KMS-11 (cell line): ENCODE results near the gene PTCD1.

Source experiments
- H2AFZ ChIP-seq: fragments of 200-600 bp; sonication (generic); 2 replicates; pipeline ENCODE4 v1.6.1; 2016; ENCODE audit warnings: antibody characterized with exemption, mixed run types, low read depth
- H3K27ac ChIP-seq: fragments of 200-600 bp; sonication (generic); 2 replicates; pipeline ENCODE4 v1.6.1; 2016; ENCODE audit warnings: mild to moderate bottlenecking, mixed run types
- H3K27me3 ChIP-seq: fragments of 200-600 bp; sonication (generic); 2 replicates; pipeline ENCODE4 v1.6.1; 2017; ENCODE audit warnings: mild to moderate bottlenecking, low read depth, mixed run types, moderate library complexity; ENCODE audit not compliant: insufficient read depth
- H3K36me3 ChIP-seq: fragments of 200-600 bp; sonication (generic); 2 replicates; pipeline ENCODE4 v1.6.1; 2017; ENCODE audit warnings: mild to moderate bottlenecking, mixed run types; ENCODE audit not compliant: insufficient read depth
- H3K4me1 ChIP-seq: fragments of 200-600 bp; sonication (generic); 2 replicates; pipeline ENCODE4 v1.6.1; 2016; ENCODE audit warnings: mild to moderate bottlenecking, low read depth, mixed run types; ENCODE audit not compliant: poor library complexity, severe bottlenecking
- H3K4me2 ChIP-seq: fragments of 200-600 bp; sonication (generic); 2 replicates; pipeline ENCODE4 v1.7.0; 2016; ENCODE audit warnings: mild to moderate bottlenecking, mixed run types
- H3K4me3 ChIP-seq: fragments of 200-600 bp; sonication (generic); IDR thresholded peaks from 2 replicates; pipeline ENCODE4 v1.6.1; 2017; ENCODE audit warnings: low read depth, low read length, mixed read lengths; ENCODE audit not compliant: insufficient read depth
- H3K79me2 ChIP-seq: fragments of 200-600 bp; sonication (generic); 2 replicates; pipeline ENCODE4 v1.6.1; 2016; ENCODE audit warnings: low read depth, mixed run types; ENCODE audit not compliant: insufficient read depth
- H3K9ac ChIP-seq: fragments of 200-600 bp; sonication (generic); 2 replicates; pipeline ENCODE4 v1.6.1; 2016; ENCODE audit warnings: mild to moderate bottlenecking, mixed run types
- H4K20me1 ChIP-seq: fragments of 200-600 bp; sonication (generic); 2 replicates; pipeline ENCODE4 v1.6.1; 2016; ENCODE audit warnings: mild to moderate bottlenecking, mixed run types; ENCODE audit not compliant: insufficient read depth
- CTCF ChIP-seq: fragments of 200-600 bp; sonication (generic); conservative IDR thresholded peaks from 2 replicates; pipeline ENCODE4 v1.6.1; 2017; ENCODE audit warnings: low read depth, mild to moderate bottlenecking, antibody characterized with exemption, low read length, moderate library complexity, mixed read lengths

The PTCD1 gene

GRCh38 chr7:99438573-99439480 is at the start of gene PTCD1, which contains the start of gene CPSF4:
Gene PTCD1 (minus strand): TSS chr7:99438798. CDS start chr7:99435242, 3,556 bp downstream.
Gene CPSF4 (plus strand): TSS chr7:99438943. CDS start chr7:99439083, 140 bp downstream.
- H3K79me2 ChIP-seq, result peaks cover 66% of the 10 kb centered on the region
- peaks cover 18% of the 10 kb centered on the region for H3K4me1 ChIP-seq
- peak within 1 kb of the TSS; percentile 86 for H3K9ac ChIP-seq
- H3K4me3 ChIP-seq, result no peak within 1 kb of the TSS
- H3K36me3 ChIP-seq, result peaks cover 5% of the 10 kb centered on the region; the same call in 1 of the 2 replicates
- H3K27ac ChIP-seq, result peak within 1 kb of the TSS; percentile 61
- TF ChIP-seq CTCF, result no peak
- peaks cover 9% of the 10 kb centered on the region for H4K20me1 ChIP-seq
- no peaks in the 10 kb centered on the region for H3K27me3 ChIP-seq
- peak within 1 kb of the TSS; percentile 89 for H2AFZ ChIP-seq
- H3K4me2 ChIP-seq, result peak within 1 kb of the TSS; percentile 91

- no peak overlapping the region for H3K4me2 ChIP-seq
- H3K4me3 ChIP-seq, result no peak overlapping the region
- TF ChIP-seq CTCF, result no peak
- no peak overlapping the region for H3K27ac ChIP-seq
- no peak overlapping the region for H3K9ac ChIP-seq
- no peaks in the 10 kb centered on the region for H3K4me1 ChIP-seq
- H3K79me2 ChIP-seq, result no peaks in the 10 kb centered on the region
- H4K20me1 ChIP-seq, result no peaks in the 10 kb centered on the region
- no peaks in the 10 kb centered on the region; the same call in 1 of the 2 replicates for H3K36me3 ChIP-seq
- no peaks in the 10 kb centered on the region for H3K27me3 ChIP-seq
- H2AFZ ChIP-seq, result no peak overlapping the region
These were observed 46.5 kb upstream of the PTCD1 start for GRCh38 chr7:99485094-99485493.

- peaks cover 43% of the 10 kb centered on the region; the same call in 1 of the 2 replicates for H3K79me2 ChIP-seq
- H3K4me3 ChIP-seq, result no peak overlapping the region
- no peaks in the 10 kb centered on the region for H4K20me1 ChIP-seq
- peaks cover 4% of the 10 kb centered on the region; the same call in 1 of the 2 replicates for H3K36me3 ChIP-seq
- H3K27me3 ChIP-seq, result no peaks in the 10 kb centered on the region
- no peak overlapping the region for H3K4me2 ChIP-seq
- no peak overlapping the region for H3K9ac ChIP-seq
- TF ChIP-seq CTCF, result no peak
- H3K27ac ChIP-seq, result no peak overlapping the region
- peaks cover 8% of the 10 kb centered on the region for H3K4me1 ChIP-seq
- H2AFZ ChIP-seq, result no peak overlapping the region
These were observed 40.2 kb upstream of the PTCD1 start for GRCh38 chr7:99478464-99479440.

- TF ChIP-seq CTCF, result no peak
- no peak overlapping the region for H3K27ac ChIP-seq
- peaks cover 53% of the 10 kb centered on the region; the same call in 1 of the 2 replicates for H3K79me2 ChIP-seq
- no peak overlapping the region for H3K4me3 ChIP-seq
- H3K36me3 ChIP-seq, result peaks cover 4% of the 10 kb centered on the region; the same call in 1 of the 2 replicates
- H2AFZ ChIP-seq, result no peak overlapping the region
- H4K20me1 ChIP-seq, result no peaks in the 10 kb centered on the region
- no peaks in the 10 kb centered on the region for H3K27me3 ChIP-seq
- no peak overlapping the region for H3K9ac ChIP-seq
- H3K4me1 ChIP-seq, result peaks cover 11% of the 10 kb centered on the region
- H3K4me2 ChIP-seq, result no peak overlapping the region
These were observed 37.5 kb upstream of the PTCD1 start for GRCh38 chr7:99476107-99476506.
